ENCODE data around the gene EIF4E.

Gene EIF4E, protein sequence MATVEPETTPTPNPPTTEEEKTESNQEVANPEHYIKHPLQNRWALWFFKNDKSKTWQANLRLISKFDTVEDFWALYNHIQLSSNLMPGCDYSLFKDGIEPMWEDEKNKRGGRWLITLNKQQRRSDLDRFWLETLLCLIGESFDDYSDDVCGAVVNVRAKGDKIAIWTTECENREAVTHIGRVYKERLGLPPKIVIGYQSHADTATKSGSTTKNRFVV

GRCh38 chr4:98928505-98929340 lies at the start of gene EIF4E:
Gene EIF4E (minus strand): TSS chr4:98929133. CDS start chr4:98929112, 21 bp downstream.
- H3K36me3 ChIP-seq (ENCODE audit: control insufficient read depth, insufficient read depth, low read length), result peaks cover 2% of the 10 kb centered on the region
- TF ChIP-seq CTCF (IDR thresholded peaks at IDR 0.05; ENCODE audit: insufficient read depth, low read length, poor library complexity, severe bottlenecking), result peak; percentile 36
- peak within 1 kb of the TSS; percentile 94 for H3K4me3 ChIP-seq (replicated peaks; ENCODE audit: low read depth, low read length)
- peak; percentile 93 for DNase-seq (ENCODE audit: extremely low read depth, insufficient read length)
- no peaks in the 10 kb centered on the region for H3K27me3 ChIP-seq (replicated peaks; ENCODE audit: control insufficient read depth, insufficient read depth, low read length)

GRCh38 chr4:98977557-98977956 lies 48.6 kb upstream of the EIF4E start:
- H3K27me3 ChIP-seq (replicated peaks; ENCODE audit: control insufficient read depth, insufficient read depth, low read length), result no peaks in the 10 kb centered on the region
- no peak for TF ChIP-seq CTCF (IDR thresholded peaks at IDR 0.05; ENCODE audit: insufficient read depth, low read length, poor library complexity, severe bottlenecking)
- H3K36me3 ChIP-seq (ENCODE audit: control insufficient read depth, insufficient read depth, low read length), result no peaks in the 10 kb centered on the region
- no peak overlapping the region for H3K4me3 ChIP-seq (replicated peaks; ENCODE audit: low read depth, low read length)
- DNase-seq (ENCODE audit: extremely low read depth, insufficient read length), result no peak

GRCh38 chr4:98976716-98977115 lies 47.8 kb upstream of the EIF4E start:
- H3K27me3 ChIP-seq (replicated peaks; ENCODE audit: control insufficient read depth, insufficient read depth, low read length), result no peaks in the 10 kb centered on the region
- no peak for DNase-seq (ENCODE audit: extremely low read depth, insufficient read length)
- no peak for TF ChIP-seq CTCF (IDR thresholded peaks at IDR 0.05; ENCODE audit: insufficient read depth, low read length, poor library complexity, severe bottlenecking)
- H3K4me3 ChIP-seq (replicated peaks; ENCODE audit: low read depth, low read length), result no peak overlapping the region
- no peaks in the 10 kb centered on the region for H3K36me3 ChIP-seq (ENCODE audit: control insufficient read depth, insufficient read depth, low read length)

DNA sequence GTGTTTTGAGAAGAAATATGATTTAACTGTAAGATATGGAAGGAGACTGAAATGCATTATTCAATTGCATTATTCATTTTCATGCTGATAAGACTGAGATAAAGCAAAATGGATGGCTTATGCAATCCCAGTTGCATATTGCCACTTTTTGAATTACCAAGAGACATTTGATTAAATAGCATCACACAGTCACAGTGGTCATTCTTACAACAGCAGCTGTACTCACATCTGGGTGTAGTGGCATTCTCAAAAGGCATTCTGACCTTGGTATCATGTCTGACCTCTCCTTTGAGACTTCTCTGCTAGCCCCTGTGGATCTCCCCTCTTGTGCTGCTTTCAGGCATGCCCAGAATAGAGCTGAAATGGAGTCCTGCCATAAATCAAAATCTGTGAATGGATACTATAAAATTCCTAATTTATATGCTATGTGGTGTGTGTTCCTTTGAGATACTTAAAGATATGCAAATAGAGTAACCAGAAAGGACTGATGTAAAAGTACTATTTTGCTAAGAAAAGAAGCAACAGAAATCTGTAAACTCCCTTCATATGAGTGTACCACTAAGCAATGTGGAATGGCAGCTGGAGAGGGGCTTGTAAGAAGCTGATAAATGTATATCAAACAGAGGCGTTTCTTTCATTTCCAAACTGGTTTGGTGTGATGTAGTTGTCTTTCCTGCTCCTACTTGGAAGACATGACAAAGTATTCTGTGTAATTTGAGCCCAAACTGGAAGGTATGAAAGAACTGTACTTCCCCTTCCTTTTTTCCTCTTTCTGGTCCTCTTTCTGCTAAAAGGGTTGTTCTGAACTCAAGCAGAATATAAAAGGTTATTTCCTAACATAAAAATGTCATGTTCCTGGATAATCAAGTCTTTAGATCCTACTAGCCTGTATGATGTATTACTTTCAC lies 41.2 kb upstream of the EIF4E start:
- no peaks in the 10 kb centered on the region; the same call in 1 of the 2 replicates for H3K27me3 ChIP-seq (replicated peaks; ENCODE audit: control insufficient read depth, insufficient read depth, low read length)
- no peak for TF ChIP-seq CTCF (IDR thresholded peaks at IDR 0.05; ENCODE audit: insufficient read depth, low read length, poor library complexity, severe bottlenecking)
- no peak overlapping the region for H3K4me3 ChIP-seq (replicated peaks; ENCODE audit: low read depth, low read length)
- H3K36me3 ChIP-seq (ENCODE audit: control insufficient read depth, insufficient read depth, low read length), result no peaks in the 10 kb centered on the region
- no peak for DNase-seq (ENCODE audit: extremely low read depth, insufficient read length)

- no peak for TF ChIP-seq CTCF (IDR thresholded peaks at IDR 0.05; ENCODE audit: insufficient read depth, low read length, poor library complexity, severe bottlenecking)
- Histone ChIP-seq H3K27me3 (replicated peaks; ENCODE audit: control insufficient read depth, insufficient read depth, low read length) (no peaks in the 10 kb centered on the region; the same call in 1 of the 2 replicates), H3K4me3 (replicated peaks; ENCODE audit: low read depth, low read length) (no peak overlapping the region), H3K36me3 (ENCODE audit: control insufficient read depth, insufficient read depth, low read length) (no peaks in the 10 kb centered on the region)
- no peak for DNase-seq (ENCODE audit: extremely low read depth, insufficient read length)
These were observed 38.9 kb upstream of the EIF4E start for GRCh38 chr4:98967786-98968329.

Data from GM06990 (cell line).